ENCODE measurements around the gene CADM2. TPM values are rescaled to one million over a fixed set of nuclear protein-coding genes. Genes with fewer than 3 reads are reported as not detected.

CADM2 gene
- total and polyA plus RNA-seq, 2 donors (not counting 3 experiments of a cell fraction or from before 2014, with no cell fraction given): not detected

- Histone ChIP-seq H3K79me2 (ENCODE audit: control insufficient read depth, insufficient read depth, low read length) (no peaks in the 10 kb centered on the region), H4K20me1 (replicated peaks; ENCODE audit: control insufficient read depth, extremely low read depth, insufficient read depth, low read length) (no peaks in the 10 kb centered on the region), H3K9me3 (replicated peaks; ENCODE audit: control insufficient read depth, insufficient read depth, low read length) (no peaks in the 10 kb centered on the region), H3K4me3 (replicated peaks in 1 of 3; ENCODE audit: insufficient read depth in 1 of 3, low read depth in 1 of 3, low read length in 3 of 3) (no peak overlapping the region), H3K36me3 (ENCODE audit: control insufficient read depth in 2 of 2, extremely low read depth in 1 of 2, insufficient read depth in 2 of 2, low read length in 2 of 2) (no peaks in the 10 kb centered on the region), H3K4me1 (ENCODE audit: control insufficient read depth, extremely low read depth, insufficient read depth, low read length) (no peaks in the 10 kb centered on the region), H3K9me1 (replicated peaks; ENCODE audit: control insufficient read depth, extremely low read depth, insufficient read depth, low read length) (no peaks in the 10 kb centered on the region), H2AFZ (ENCODE audit: low read depth, low read length) (no peak overlapping the region), H3K4me2 (ENCODE audit: insufficient read depth, low read length) (no peak overlapping the region), H3K9ac (replicated peaks; ENCODE audit: extremely low read depth, insufficient read depth, low read length) (no peak overlapping the region), H3K27me3 (ENCODE audit: control insufficient read depth in 2 of 2, insufficient read depth in 2 of 2, low read length in 2 of 2) (no peaks in the 10 kb centered on the region), H3K27ac (ENCODE audit: insufficient read depth, low read depth, low read length) (no peak overlapping the region)
- dilution Hi-C loops (cut with MboI; ENCODE audit: extremely low pct_ligation_motif_present, low sequenced_read_pairs): no loop called here
- BruUV-seq (replicated peaks): no TSS peak
- TF ChIP-seq POLR2A (IDR thresholded peaks at IDR 0.05; ENCODE audit: low read depth, low read length): no peak
- TF ChIP-seq JUN (IDR thresholded peaks at IDR 0.05; ENCODE audit: borderline replicate concordance, insufficient read depth, insufficient read length, low read depth): no peak
- CTCF ChIA-PET: no interaction called here
- intact Hi-C loops (cut with micrococcal nuclease): no loop called here
- POLR2A ChIA-PET: no interaction called here
- DNase-seq (ENCODE audit: low read depth, low spot score) (no peak), FAIRE-seq (no peak)
Observed at GRCh38 chr3:84978843-84979242, 20.1 kb downstream of the CADM2 start.

- POLR2A ChIA-PET: no interaction called here
- intact Hi-C loops (cut with micrococcal nuclease): no loop called here
- DNase-seq (ENCODE audit: low read depth, low spot score): no peak
- no peaks in the 10 kb centered on the region for H3K79me2 ChIP-seq (ENCODE audit: control insufficient read depth, insufficient read depth, low read length)
- H3K27ac ChIP-seq (ENCODE audit: insufficient read depth, low read depth, low read length): no peak overlapping the region
- H3K4me1 ChIP-seq (ENCODE audit: control insufficient read depth, extremely low read depth, insufficient read depth, low read length): no peaks in the 10 kb centered on the region
- H3K27me3 ChIP-seq (ENCODE audit: control insufficient read depth in 2 of 2, insufficient read depth in 2 of 2, low read length in 2 of 2): no peaks in the 10 kb centered on the region
- H3K4me3 ChIP-seq (replicated peaks in 1 of 3; ENCODE audit: insufficient read depth in 1 of 3, low read depth in 1 of 3, low read length in 3 of 3): no peak overlapping the region
- H3K9me3 ChIP-seq (replicated peaks; ENCODE audit: control insufficient read depth, insufficient read depth, low read length): no peaks in the 10 kb centered on the region
- no peak for FAIRE-seq
- no peak overlapping the region for H3K4me2 ChIP-seq (ENCODE audit: insufficient read depth, low read length)
- no peaks in the 10 kb centered on the region for H3K9me1 ChIP-seq (replicated peaks; ENCODE audit: control insufficient read depth, extremely low read depth, insufficient read depth, low read length)
- no peaks in the 10 kb centered on the region for H4K20me1 ChIP-seq (replicated peaks; ENCODE audit: control insufficient read depth, extremely low read depth, insufficient read depth, low read length)
- dilution Hi-C loops (cut with MboI; ENCODE audit: extremely low pct_ligation_motif_present, low sequenced_read_pairs): no loop called here
- no peak overlapping the region for H2AFZ ChIP-seq (ENCODE audit: low read depth, low read length)
- no peak for TF ChIP-seq MYC (IDR thresholded peaks at IDR 0.05; ENCODE audit: low read depth, low read length)
- no peak for TF ChIP-seq JUN (IDR thresholded peaks at IDR 0.05; ENCODE audit: borderline replicate concordance, insufficient read depth, insufficient read length, low read depth)
- TF ChIP-seq MAX (IDR thresholded peaks at IDR 0.05; ENCODE audit: insufficient read depth, insufficient read length): no peak
- TF ChIP-seq FOS (IDR thresholded peaks at IDR 0.05; ENCODE audit: borderline replicate concordance, insufficient read depth, low read length): no peak
- TF ChIP-seq POLR2A (IDR thresholded peaks at IDR 0.05; ENCODE audit: low read depth, low read length): no peak
- TF ChIP-seq GATA2 (IDR thresholded peaks at IDR 0.05; ENCODE audit: insufficient read depth, insufficient read length, low read depth, low read length): no peak
- no peak for TF ChIP-seq EZH2 (IDR thresholded peaks at IDR 0.05; ENCODE audit: borderline replicate concordance, low read depth, low read length, severe bottlenecking)
- TF ChIP-seq POLR2AphosphoS5 (IDR thresholded peaks at IDR 0.05; ENCODE audit: insufficient read depth, low read depth, low read length): no peak
- no peak for TF ChIP-seq CTCF (IDR thresholded peaks at IDR 0.05; ENCODE audit: extremely low read depth in 1 of 2, insufficient read depth in 1 of 2, low read depth in 1 of 2, low read length in 2 of 2)
- no TSS peak for BruUV-seq (replicated peaks)
- no peaks in the 10 kb centered on the region for H3K36me3 ChIP-seq (ENCODE audit: control insufficient read depth in 2 of 2, extremely low read depth in 1 of 2, insufficient read depth in 2 of 2, low read length in 2 of 2)
- CTCF ChIA-PET: no interaction called here
- H3K9ac ChIP-seq (replicated peaks; ENCODE audit: extremely low read depth, insufficient read depth, low read length): no peak overlapping the region
Observed at GRCh38 chr3:84980011-84980410, 21.2 kb downstream of the CADM2 start.
